A549 (cell line): ENCODE data around the gene CBX3. TPM values are rescaled to one million over a fixed set of nuclear protein-coding genes. Genes with fewer than 3 reads are reported as not detected.

Experiments
- ATAC-seq, 2 experiments: fragments of 200-7000 bp in 1 of 2; fragments of >200 bp in 1 of 2; cut with Nextera tagmentation in 1 of 2; cut with Tn5 transposase in 1 of 2; 3 replicates each; pipeline versions ENCODE4 v1.8.0 to v1.9.1; 2018 to 2020; ENCODE audit warnings: mild to moderate bottlenecking in 1 of 2, moderate library complexity in 1 of 2
- CTCF ChIA-PET: fragments of 300-600 bp; sonication (Branson Sonifier 250); formaldehyde crosslinking; extraction: SDS; loops from one replicate; lab custom pipeline; 2021; ENCODE audit warnings: antibody characterized with exemption, inconsistent platforms; lab: Yijun Ruan, JAX
- POLR2A ChIA-PET: fragments of 350-600 bp; formaldehyde crosslinking; extraction: SDS; loops from one replicate; lab custom pipeline; 2021; ENCODE audit warnings: antibody characterized with exemption, inconsistent platforms; lab: Yijun Ruan, JAX
- DNase-seq, 2 experiments: peaks; one replicate each; pipeline versions ENCODE4 v3.0.0 to v3.0.0-alpha.2; 2011 to 2016; ENCODE audit warnings: low read depth in 1 of 2, low spot score in 1 of 2
- FAIRE-seq: peaks from 2 replicates; lab custom pipeline; 2011; peaks lifted over from hg19 to GRCh38; lab: Jason Lieb, UNC
- H3K27ac ChIP-seq, 2 experiments: fragments of >200 bp; sonication (Bioruptor Twin); formaldehyde crosslinking; 3 replicates each; pipeline ENCODE4 v1.5.1; 2016 to 2017
- H3K4me1 ChIP-seq: fragments of >200 bp; sonication (Bioruptor Twin); formaldehyde crosslinking; 3 replicates; pipeline ENCODE4 v1.6.1; 2016
- H3K4me2 ChIP-seq: fragments of >200 bp; sonication (Bioruptor Twin); formaldehyde crosslinking; 3 replicates; pipeline ENCODE4 v1.6.1; 2016
- H3K4me3 ChIP-seq: fragments of >200 bp; sonication (Bioruptor Twin); formaldehyde crosslinking; 3 replicates; pipeline ENCODE4 v1.5.1; 2016
- H3K9me3 ChIP-seq: fragments of >200 bp; sonication (Bioruptor Twin); formaldehyde crosslinking; 3 replicates; pipeline ENCODE4 v1.6.1; 2016
- BHLHE40 ChIP-seq: IDR thresholded peaks from 2 replicates; pipeline ENCODE4 v1.6.1; 2012; ENCODE audit warnings: low read depth, low read length, inconsistent platforms
- CBX2 ChIP-seq: fragments of 200-600 bp; sonication (generic); IDR thresholded peaks from 2 replicates; pipeline ENCODE4 v1.6.1; 2016; ENCODE audit warnings: low read depth, mild to moderate bottlenecking, borderline replicate concordance
- CEBPB ChIP-seq, 2 experiments: fragments of >200 bp in 1 of 2; sonication (Bioruptor Twin) in 1 of 2; formaldehyde crosslinking in 1 of 2; IDR thresholded peaks; 2 replicates each; pipeline ENCODE4 v1.6.1; 2012 to 2016
- CHD2 ChIP-seq: fragments of 150-350 bp; IDR thresholded peaks from 2 replicates; pipeline ENCODE4 v1.6.1; 2014; ENCODE audit warnings: low read length; ENCODE audit not compliant: partially characterized antibody
- CHD4 ChIP-seq: fragments of 200-600 bp; sonication (generic); IDR thresholded peaks from 2 replicates; pipeline ENCODE4 v1.6.1; 2016; ENCODE audit warnings: antibody characterized with exemption, mild to moderate bottlenecking, borderline replicate concordance
- CTCF ChIP-seq: fragments of >200 bp; sonication (Bioruptor Twin); formaldehyde crosslinking; IDR thresholded peaks from 3 replicates; pipeline ENCODE4 v1.5.1; 2016
- EHF ChIP-seq: fragments of 250-450 bp; sonication (Bioruptor Pico); IDR thresholded peaks from 2 replicates; pipeline ENCODE4 v1.5.0; 2020; ENCODE audit warnings: mild to moderate bottlenecking
- EHMT2 ChIP-seq: fragments of 200-600 bp; sonication (generic); IDR thresholded peaks from 2 replicates; pipeline ENCODE4 v1.6.1; 2016; ENCODE audit warnings: antibody characterized with exemption, low read depth, mild to moderate bottlenecking, moderate library complexity
- FOXS1 ChIP-seq: fragments of 250-450 bp; sonication (Bioruptor Pico); IDR thresholded peaks from 2 replicates; pipeline ENCODE4 v1.5.0; 2020; ENCODE audit warnings: mild to moderate bottlenecking, moderate library complexity
- HDAC2 ChIP-seq: fragments of 200-600 bp; sonication (generic); IDR thresholded peaks from 2 replicates; pipeline ENCODE4 v1.6.1; 2016
- HOXB13 ChIP-seq: fragments of 250-450 bp; sonication (Bioruptor Pico); IDR thresholded peaks from 2 replicates; pipeline ENCODE4 v1.5.0; 2020; ENCODE audit warnings: low read depth, mild to moderate bottlenecking, moderate library complexity
- HOXB5 ChIP-seq: fragments of 250-450 bp; sonication (Bioruptor Pico); IDR thresholded peaks from 2 replicates; pipeline ENCODE4 v1.5.0; 2020; ENCODE audit warnings: mild to moderate bottlenecking, moderate library complexity
- JUN ChIP-seq, 2 experiments: fragments of >200 bp; sonication (Bioruptor Twin); formaldehyde crosslinking; IDR thresholded peaks; 2 replicates in 1 of 2; 3 replicates in 1 of 2; pipeline ENCODE4 v1.6.1; 2016 to 2017
- JUNB ChIP-seq: fragments of >200 bp; sonication (Bioruptor Twin); formaldehyde crosslinking; IDR thresholded peaks from 2 replicates; pipeline ENCODE4 v1.6.1; 2016
- KDM5A ChIP-seq: fragments of 200-600 bp; sonication (generic); IDR thresholded peaks from 2 replicates; pipeline ENCODE4 v1.6.1; 2016; ENCODE audit warnings: antibody characterized with exemption, mild to moderate bottlenecking
- MAZ ChIP-seq: fragments of 150-350 bp; IDR thresholded peaks from 2 replicates; pipeline ENCODE4 v1.6.1; 2014; ENCODE audit warnings: antibody characterized with exemption, low read depth, low read length, borderline replicate concordance
- MYC ChIP-seq: IDR thresholded peaks from 2 replicates; pipeline ENCODE4 v1.6.1; 2012; ENCODE audit warnings: mild to moderate bottlenecking, inconsistent platforms, low read length, improper control_type of control experiment, borderline replicate concordance
- NR3C1 ChIP-seq: fragments of >200 bp; sonication (Bioruptor Twin); formaldehyde crosslinking; IDR thresholded peaks from 3 replicates; pipeline ENCODE4 v1.6.1; 2017
- PHF8 ChIP-seq: fragments of 200-600 bp; sonication (generic); IDR thresholded peaks from 2 replicates; pipeline ENCODE4 v1.6.1; 2016; ENCODE audit warnings: low read depth, mild to moderate bottlenecking, antibody characterized with exemption, moderate library complexity, borderline replicate concordance
- POLR2A ChIP-seq: IDR thresholded peaks from 2 replicates; pipeline ENCODE4 v1.6.1; 2012; ENCODE audit warnings: mild to moderate bottlenecking, low read length
- RARB ChIP-seq: fragments of 250-450 bp; sonication (Bioruptor Pico); IDR thresholded peaks from 2 replicates; pipeline ENCODE4 v1.8.0; 2021; ENCODE audit warnings: mild to moderate bottlenecking, moderate library complexity
- REST ChIP-seq: fragments of 200-600 bp; sonication (generic); IDR thresholded peaks from 2 replicates; pipeline ENCODE4 v1.6.1; 2016; ENCODE audit warnings: antibody characterized with exemption, mild to moderate bottlenecking, moderate library complexity
- SMC3 ChIP-seq: fragments of >200 bp; sonication (Bioruptor Twin); formaldehyde crosslinking; IDR thresholded peaks from 3 replicates; pipeline ENCODE4 v1.6.1; 2018; ENCODE audit warnings: inconsistent platforms
- TFCP2L1 ChIP-seq: fragments of 250-450 bp; sonication (Bioruptor Pico); IDR thresholded peaks from 2 replicates; pipeline ENCODE4 v1.5.0; 2021; ENCODE audit warnings: mild to moderate bottlenecking
- TP53 ChIP-seq: fragments of 250-450 bp; sonication (Bioruptor Pico); IDR thresholded peaks from 2 replicates; pipeline ENCODE4 v1.5.0; 2021; ENCODE audit warnings: mild to moderate bottlenecking, moderate library complexity
- ZC3H11A ChIP-seq: fragments of 450-650 bp; IDR thresholded peaks from 2 replicates; pipeline ENCODE4 v1.6.1; 2014; ENCODE audit warnings: antibody characterized with exemption, mild to moderate bottlenecking
- ZNF302 ChIP-seq: fragments of 250-450 bp; sonication (Bioruptor Pico); IDR thresholded peaks from 2 replicates; pipeline ENCODE4 v1.9.0; 2021; ENCODE audit warnings: inconsistent platforms, mild to moderate bottlenecking, moderate library complexity
- ZSCAN20 ChIP-seq: fragments of 250-450 bp; sonication (Bioruptor Pico); IDR thresholded peaks from 2 replicates; pipeline ENCODE4 v1.8.0; 2022; ENCODE audit warnings: mild to moderate bottlenecking, moderate library complexity
- WGBS: methylation state at CpG from one replicate; pipeline ENCODE4 v1.1.6; 2017; ENCODE audit errors: missing lambda C conversion rate; 5-methylcytosine and 5-hydroxymethylcytosine counted together
- polyA plus RNA-seq, 4 experiments: library from polyadenylated mRNA; depleted of rRNA in 3 of 4; stranded (reverse); fragments of >200 nt; fragmentation: RNase III in 1 of 4; extraction: RNeasy Plus Mini Kit Qiagen cat#74134 plus additional on column Dnase treatment in 1 of 4; gene quantifications; 2 replicates in 3 of 4; 3 replicates in 1 of 4; pipeline ENCODE4 v1.2.3, GENCODE V29; 2011 to 2017
- TF ChIP-seq, protein P1 (sequence below): IDR thresholded peaks from 2 replicates; pipeline ENCODE4 v1.6.1; 2012; ENCODE audit warnings: low read depth, borderline replicate concordance
- TF ChIP-seq, protein P2 (sequence below): fragments of 150-350 bp; IDR thresholded peaks from 2 replicates; pipeline ENCODE4 v1.6.1; 2014; ENCODE audit warnings: low read depth, mild to moderate bottlenecking, low read length
- TF ChIP-seq, protein P3 (sequence below): fragments of >200 bp; sonication (Bioruptor Twin); formaldehyde crosslinking; IDR thresholded peaks from 3 replicates; pipeline ENCODE4 v1.6.1; 2016
- TF ChIP-seq, protein P4 (sequence below): IDR thresholded peaks from 2 replicates; pipeline ENCODE4 v1.6.1; 2012

CBX3 gene
- polyA plus RNA-seq, 2 of the 4 experiments (the other 2 are of a cell fraction), result 275 to 288 TPM

- Histone ChIP-seq H3K9me3 (no peaks in the 10 kb centered on the region), H3K4me2 (peak within 1 kb of the TSS; percentile 75), H3K4me3 (peak within 1 kb of the TSS; percentile 92), H3K27ac (peak within 1 kb of the TSS; percentile 99), H3K4me1 (peaks cover 37% of the 10 kb centered on the region)
- ATAC-seq (peak; percentile 68 to 78), DNase-seq (peak; percentile 71 to 97), FAIRE-seq (peak; percentile 43)
- ChIA-PET CTCF (interaction anchor here (0.9 to 4.9 kb wide), 4 partner anchors 10 to 122 kb away, joined by 6 to 42 read pairs (median 12); no protein-coding TSS in a partner anchor), POLR2A (interaction anchor here (0.6 to 3.1 kb wide), 29 partner anchors 8 to 950 kb away, joined by 3 to 42 read pairs (median 4); partner anchors contain the start of genes NFE2L3 and SNX10)
- under 1% methylated on average over 63 of the region's 71 CpGs for WGBS
- TF ChIP-seq, protein P1, sequence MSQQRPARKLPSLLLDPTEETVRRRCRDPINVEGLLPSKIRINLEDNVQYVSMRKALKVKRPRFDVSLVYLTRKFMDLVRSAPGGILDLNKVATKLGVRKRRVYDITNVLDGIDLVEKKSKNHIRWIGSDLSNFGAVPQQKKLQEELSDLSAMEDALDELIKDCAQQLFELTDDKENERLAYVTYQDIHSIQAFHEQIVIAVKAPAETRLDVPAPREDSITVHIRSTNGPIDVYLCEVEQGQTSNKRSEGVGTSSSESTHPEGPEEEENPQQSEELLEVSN, result peak; percentile 52
- TF ChIP-seq REST, result peak; percentile 54
- TF ChIP-seq FOXS1 (CRISPR knock-in tag), result no peak
- no peak for TF ChIP-seq CHD4
- no peak for TF ChIP-seq KDM5A
- no peak for TF ChIP-seq HOXB5 (CRISPR knock-in tag)
- TF ChIP-seq TP53 (CRISPR knock-in tag), result 0 out of 2 replicates have a peak, but pooled peaks have one; percentile 18
- no peak for TF ChIP-seq ZSCAN20 (CRISPR knock-in tag)
- TF ChIP-seq, protein P2, sequence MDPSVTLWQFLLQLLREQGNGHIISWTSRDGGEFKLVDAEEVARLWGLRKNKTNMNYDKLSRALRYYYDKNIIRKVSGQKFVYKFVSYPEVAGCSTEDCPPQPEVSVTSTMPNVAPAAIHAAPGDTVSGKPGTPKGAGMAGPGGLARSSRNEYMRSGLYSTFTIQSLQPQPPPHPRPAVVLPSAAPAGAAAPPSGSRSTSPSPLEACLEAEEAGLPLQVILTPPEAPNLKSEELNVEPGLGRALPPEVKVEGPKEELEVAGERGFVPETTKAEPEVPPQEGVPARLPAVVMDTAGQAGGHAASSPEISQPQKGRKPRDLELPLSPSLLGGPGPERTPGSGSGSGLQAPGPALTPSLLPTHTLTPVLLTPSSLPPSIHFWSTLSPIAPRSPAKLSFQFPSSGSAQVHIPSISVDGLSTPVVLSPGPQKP, result no peak
- TF ChIP-seq SMC3, result no peak
- no peak for TF ChIP-seq EHF
- TF ChIP-seq, protein P3, sequence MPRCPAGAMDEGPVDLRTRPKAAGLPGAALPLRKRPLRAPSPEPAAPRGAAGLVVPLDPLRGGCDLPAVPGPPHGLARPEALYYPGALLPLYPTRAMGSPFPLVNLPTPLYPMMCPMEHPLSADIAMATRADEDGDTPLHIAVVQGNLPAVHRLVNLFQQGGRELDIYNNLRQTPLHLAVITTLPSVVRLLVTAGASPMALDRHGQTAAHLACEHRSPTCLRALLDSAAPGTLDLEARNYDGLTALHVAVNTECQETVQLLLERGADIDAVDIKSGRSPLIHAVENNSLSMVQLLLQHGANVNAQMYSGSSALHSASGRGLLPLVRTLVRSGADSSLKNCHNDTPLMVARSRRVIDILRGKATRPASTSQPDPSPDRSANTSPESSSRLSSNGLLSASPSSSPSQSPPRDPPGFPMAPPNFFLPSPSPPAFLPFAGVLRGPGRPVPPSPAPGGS, result peak; percentile 99
- no peak for TF ChIP-seq CTCF
- TF ChIP-seq CBX2, result no peak
- TF ChIP-seq JUN (IDR thresholded peaks at IDR 0.05), result peak; percentile 93 to 99
- TF ChIP-seq TFCP2L1, result no peak
- no peak for TF ChIP-seq HDAC2
- TF ChIP-seq CEBPB (IDR thresholded peaks at IDR 0.05), result peak in 1 of 2 experiments; percentile 27; a peak in 1 of 4 replicates
- no peak; the same call in 1 of the 2 replicates for TF ChIP-seq RARB (CRISPR knock-in tag)
- peak; percentile 99 for TF ChIP-seq POLR2A
- no peak for TF ChIP-seq EHMT2
- TF ChIP-seq MYC, result no peak
- TF ChIP-seq HOXB13, result no peak
- TF ChIP-seq BHLHE40, result no peak
- no peak for TF ChIP-seq MAZ
- no peak for TF ChIP-seq JUNB
- no peak for TF ChIP-seq ZC3H11A
- no peak for TF ChIP-seq CHD2
- TF ChIP-seq ZNF302, result no peak
- TF ChIP-seq NR3C1, result no peak
- peak; percentile 99 for TF ChIP-seq PHF8
- TF ChIP-seq, protein P4, sequence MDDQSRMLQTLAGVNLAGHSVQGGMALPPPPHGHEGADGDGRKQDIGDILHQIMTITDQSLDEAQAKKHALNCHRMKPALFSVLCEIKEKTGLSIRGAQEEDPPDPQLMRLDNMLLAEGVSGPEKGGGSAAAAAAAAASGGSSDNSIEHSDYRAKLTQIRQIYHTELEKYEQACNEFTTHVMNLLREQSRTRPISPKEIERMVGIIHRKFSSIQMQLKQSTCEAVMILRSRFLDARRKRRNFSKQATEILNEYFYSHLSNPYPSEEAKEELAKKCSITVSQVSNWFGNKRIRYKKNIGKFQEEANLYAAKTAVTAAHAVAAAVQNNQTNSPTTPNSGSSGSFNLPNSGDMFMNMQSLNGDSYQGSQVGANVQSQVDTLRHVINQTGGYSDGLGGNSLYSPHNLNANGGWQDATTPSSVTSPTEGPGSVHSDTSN, result peak; percentile 65
These were observed 900 bp upstream of the CBX3 start, which contains the start of gene HNRNPA2B1 for GRCh38 chr7:26200444-26201246. HNRNPA2B1 (minus strand) TSS chr7:26200746; CDS start chr7:26200577, 169 bp downstream.
